D341Med (cell line): ENCODE results near the gene CEP20.
"Not testable (repeated sequence)": the region's sequence is repeated elsewhere in the genome, so short reads cannot be mapped to it uniquely, and the experiment has no call there.

Source experiments
- DNase-seq: peaks from one replicate; pipeline ENCODE4 v3.0.0; 2012; ENCODE audit warnings: low spot score

Gene CEP20

DNA sequence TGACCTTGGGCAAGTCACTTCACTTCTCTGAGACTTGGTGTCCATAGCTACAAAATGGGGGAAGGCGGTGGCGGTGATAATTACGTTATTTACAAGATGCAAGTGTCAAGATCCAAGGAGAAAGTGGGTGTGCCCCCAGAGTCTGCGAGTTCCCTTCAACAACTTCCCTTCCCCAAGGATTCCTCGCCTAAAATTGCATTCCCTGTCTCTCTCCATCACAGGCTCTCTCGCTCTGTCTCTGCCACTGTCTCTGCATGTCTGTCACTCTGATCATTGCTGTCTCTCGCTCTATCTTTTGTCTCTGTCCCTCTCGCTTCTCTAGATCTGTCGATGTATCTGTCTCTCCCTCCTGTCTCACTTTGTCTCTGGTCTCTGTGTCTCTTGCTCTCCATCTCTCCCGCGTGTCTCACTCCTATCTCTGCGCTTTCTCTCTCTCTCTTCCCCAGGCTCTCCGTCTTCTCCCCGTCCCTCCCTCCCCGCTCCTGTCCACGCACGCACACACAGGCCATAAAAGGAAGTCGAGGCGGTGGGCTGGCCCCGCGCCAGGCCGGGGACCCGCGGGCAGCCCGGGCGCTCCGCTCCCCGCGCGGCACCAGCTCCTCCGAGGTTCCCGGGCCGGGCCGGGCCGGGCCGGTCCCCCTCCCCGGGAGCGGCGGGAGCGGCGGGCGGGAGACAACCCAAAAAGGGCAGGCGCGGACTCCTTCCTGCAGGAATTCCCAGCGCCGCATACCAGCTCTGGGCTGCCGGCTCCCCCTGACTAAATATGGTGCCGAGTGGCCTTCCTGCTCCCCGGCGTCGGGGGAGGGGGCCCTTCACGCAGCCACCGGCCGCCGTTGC, 30.5 kb downstream of the CEP20 start:
- DNase-seq = peak; percentile 56

- DNase-seq = peak; percentile 55
Observed at GRCh38 chr16:15856901-15857698, 31.3 kb downstream of the CEP20 start, which contains the start of gene MYH11. MYH11 (minus strand) TSS chr16:15857028; CDS start chr16:15838252, 18,776 bp downstream.

GRCh38 chr16:15856182-15856581, 32.2 kb downstream of the CEP20 start:
- DNase-seq = no peak

DNA sequence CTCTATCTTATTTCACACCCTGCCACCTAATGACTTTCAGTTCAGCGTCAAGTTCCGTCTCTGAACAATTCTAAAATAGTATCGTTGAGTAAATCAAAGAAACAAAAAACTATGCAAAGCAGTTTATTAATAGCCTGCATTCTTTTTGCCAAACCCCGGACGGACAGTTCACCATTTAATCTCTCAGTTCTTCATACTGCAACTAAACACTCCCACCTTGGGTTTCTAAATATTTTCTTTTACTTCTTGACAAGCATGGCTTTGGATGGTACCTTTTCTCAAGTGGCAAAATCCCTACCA, 32.7 kb downstream of the CEP20 start:
- DNase-seq = no peak

DNA sequence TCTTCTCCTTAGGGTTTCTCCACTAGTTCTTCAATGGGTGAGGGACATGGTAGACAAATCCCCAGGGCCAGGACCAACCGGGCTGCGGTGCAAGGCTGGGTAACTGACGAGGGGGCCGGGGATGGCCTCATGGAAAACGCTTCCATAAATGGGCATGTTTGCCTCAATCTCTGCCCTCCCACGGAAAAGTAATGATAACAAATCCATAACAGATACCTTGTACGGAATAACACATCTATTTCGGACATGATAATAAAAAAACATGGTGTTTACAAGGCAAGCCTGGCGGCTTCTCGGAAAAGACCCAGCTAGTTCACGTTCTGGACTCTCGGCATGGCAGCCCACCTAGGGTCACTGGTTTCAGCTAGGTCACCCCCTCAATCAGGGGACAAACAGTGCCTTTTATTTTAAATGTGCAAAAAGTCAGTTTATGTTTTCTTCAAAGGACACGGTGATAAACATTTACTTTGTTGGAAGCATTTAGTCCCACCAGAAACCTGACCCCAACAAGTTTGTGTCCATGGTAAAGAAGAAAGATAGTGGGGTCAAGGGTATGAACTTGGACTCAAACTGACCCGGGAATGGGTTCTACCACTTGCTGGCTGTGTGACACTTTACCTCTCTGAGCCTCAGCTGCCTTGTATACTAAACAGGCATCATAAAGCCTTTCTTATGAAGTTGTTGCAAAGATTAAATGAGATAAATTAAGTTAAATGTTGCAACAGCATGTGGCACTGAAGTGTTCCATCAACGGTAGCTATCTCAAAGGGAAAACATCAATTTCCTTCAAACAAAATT, 33.3 kb downstream of the CEP20 start:
- no peak for DNase-seq

GRCh38 chr16:15854061-15854460, 34.3 kb downstream of the CEP20 start:
- no peak for DNase-seq

GRCh38 chr16:15853021-15853420, 35.4 kb downstream of the CEP20 start:
- DNase-seq = no peak

GRCh38 chr16:15850555-15850954, 37.8 kb downstream of the CEP20 start:
- not testable (repeated sequence) for DNase-seq

- DNase-seq = no peak
Observed at GRCh38 chr16:15849209-15849981, 39.0 kb downstream of the CEP20 start.

GRCh38 chr16:15847611-15848175, 40.7 kb downstream of the CEP20 start:
- DNase-seq = no peak

- no peak for DNase-seq
Observed at GRCh38 chr16:15846510-15846909, 41.9 kb downstream of the CEP20 start.

DNA sequence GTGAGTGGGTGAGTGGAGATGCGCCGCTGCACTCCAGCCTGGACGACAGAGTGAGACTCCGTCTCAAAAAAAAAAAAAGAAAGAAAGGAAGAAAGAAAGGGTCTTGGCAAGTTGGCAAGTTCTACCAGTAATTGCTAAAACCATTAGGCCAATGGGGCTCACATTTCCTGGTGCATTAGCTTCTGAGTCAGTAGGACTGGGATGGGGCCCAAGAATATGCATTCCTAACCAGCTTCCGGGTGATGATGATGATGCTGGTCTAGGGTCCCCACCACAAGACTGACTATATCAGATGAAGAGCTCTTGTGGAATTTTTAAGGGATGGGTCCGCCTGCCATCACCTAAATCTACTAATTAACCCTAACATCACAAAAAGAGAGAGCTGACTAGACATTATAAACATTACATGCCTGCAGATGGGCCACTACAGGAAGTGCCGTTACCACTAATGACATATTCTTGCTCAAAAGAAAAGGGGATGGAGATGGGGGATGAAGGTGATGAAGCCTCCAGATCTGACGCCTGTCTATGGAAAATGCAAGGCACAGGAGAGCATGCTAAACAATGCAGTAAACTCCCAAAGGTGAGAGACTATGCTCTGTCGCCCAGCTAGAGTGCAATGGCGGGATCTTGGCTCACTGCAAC, 44.6 kb downstream of the CEP20 start:
- no peak for DNase-seq

- not testable (repeated sequence) for DNase-seq
Observed at GRCh38 chr16:15839204-15839603, 49.2 kb downstream of the CEP20 start.

DNA sequence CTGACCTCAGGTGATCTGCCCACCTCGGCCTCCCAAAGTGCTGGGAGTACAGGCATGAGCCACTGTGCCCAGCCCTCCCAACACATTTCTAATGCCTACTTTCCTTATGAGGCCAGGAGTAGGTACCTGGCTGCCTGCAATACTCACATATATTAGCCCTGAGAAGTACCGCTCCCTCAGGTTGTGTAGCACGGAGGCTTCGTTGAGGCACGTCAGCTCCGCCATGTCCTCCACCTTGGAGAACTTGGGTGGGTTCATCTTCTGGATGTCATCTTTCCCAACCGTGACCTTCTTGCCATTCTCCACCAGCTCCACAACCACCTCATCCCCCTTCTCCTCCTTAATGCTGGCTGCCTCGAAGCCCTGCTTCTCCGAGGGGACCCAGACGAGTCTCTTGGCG, 50.6 kb downstream of the CEP20 start:
- DNase-seq = no peak

DNA sequence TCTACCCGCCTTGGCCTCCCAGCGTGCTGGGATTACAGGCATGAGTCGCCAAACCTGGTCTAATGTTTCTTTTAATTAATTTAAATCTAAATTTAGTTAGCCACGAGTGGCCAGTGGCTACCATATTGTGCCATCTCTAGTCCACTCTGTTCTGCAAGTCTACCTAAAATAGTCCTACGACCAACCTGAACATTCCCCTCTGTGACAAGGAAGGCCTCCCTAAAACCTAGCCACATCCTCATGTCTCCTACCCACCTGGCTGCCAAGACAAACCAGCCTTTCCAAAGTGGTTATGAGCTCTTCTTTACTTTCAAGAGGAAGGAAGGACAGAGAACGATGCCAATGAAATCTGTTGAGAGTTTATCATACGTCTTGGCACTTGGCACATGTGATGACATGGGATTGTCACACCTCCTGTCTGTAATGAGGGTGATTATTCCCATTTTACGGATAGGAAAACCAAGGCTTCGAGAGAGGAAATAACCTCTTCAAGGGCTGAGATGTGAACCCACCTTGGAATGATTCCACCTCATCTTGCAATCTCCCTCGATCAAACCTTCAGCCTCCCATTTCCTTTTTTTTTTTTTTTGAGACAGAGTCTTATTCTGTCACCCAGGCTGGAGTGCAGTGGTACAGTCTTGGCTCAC, 51.3 kb downstream of the CEP20 start:
- no peak for DNase-seq

DNA sequence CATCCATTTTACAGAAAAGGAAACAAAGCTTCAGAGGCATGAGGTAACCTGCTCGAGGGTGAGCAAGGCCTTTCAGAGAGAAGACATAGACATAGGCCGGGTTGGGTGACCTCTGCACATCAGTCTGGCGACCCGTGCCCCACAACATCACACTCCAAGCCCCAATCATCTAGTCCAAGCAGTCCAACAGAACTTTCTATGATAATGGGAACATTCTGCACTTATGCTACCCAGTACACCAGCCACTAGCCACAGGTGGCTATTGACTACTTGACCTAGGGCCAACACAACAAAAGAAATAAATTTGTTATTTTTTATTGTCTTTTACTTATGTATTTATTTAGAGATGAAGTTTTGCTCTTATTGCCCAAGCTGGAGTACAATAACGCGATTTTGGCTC, 52.3 kb downstream of the CEP20 start:
- no peak for DNase-seq

GRCh38 chr16:15835136-15835878, 53.1 kb downstream of the CEP20 start:
- no peak for DNase-seq

DNA sequence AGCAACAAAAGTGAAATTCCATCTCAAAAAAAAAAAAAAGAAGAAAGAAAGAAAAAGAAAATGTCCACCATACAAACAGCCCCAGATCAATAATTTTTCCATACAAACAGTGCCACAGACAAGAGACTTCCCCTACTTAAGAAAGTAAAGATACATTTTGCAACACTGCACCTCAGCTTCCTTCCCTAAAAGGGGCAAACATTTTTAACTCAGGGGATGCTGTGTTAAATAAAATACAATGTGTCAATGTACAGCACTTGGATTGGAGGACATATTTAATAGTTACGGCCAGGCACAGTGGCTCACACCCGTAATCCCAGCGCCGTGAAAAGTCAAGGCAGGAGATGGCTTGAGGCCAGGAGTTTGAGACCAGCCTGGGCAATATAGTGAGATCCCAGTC, 53.9 kb downstream of the CEP20 start:
- DNase-seq = no peak

DNA sequence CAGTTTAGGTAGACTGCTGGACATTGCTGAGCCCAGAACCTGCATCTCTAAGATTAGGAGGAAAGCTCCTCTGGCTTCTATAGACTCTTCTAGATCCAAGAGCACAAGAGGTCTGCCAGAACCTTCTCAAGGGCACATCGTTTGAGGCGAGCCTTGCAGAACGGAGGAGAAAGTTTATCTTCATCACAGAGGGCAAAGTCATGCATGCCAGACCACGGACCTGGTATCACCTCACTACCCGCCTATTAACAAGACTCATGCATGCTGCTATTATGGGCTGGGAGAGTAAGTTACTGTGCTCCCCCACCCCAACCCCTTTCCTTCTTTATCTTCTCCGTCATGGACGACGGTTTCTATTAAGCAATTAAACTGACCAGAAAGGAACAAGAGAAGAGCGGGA, 54.9 kb downstream of the CEP20 start:
- no peak for DNase-seq

- no peak for DNase-seq
Observed at GRCh38 chr16:15832241-15832640, 56.2 kb downstream of the CEP20 start.
